Fibroblast of villous mesenchyme (primary cell): Measurements from ENCODE around the gene FKBP2. TPM values are rescaled to one million over a fixed set of nuclear protein-coding genes. Genes with fewer than 3 reads are reported as not detected.

Experiments used
- DNase-seq: peaks from one replicate; pipeline ENCODE4 v3.0.0-alpha.2; 2010; ENCODE audit warnings: low read depth
- H3K4me3 ChIP-seq: 2 replicates; pipeline ENCODE4 v1.5.1; 2011; ENCODE audit warnings: low read depth, mild to moderate bottlenecking, low read length
- CTCF ChIP-seq: IDR thresholded peaks from 2 replicates; pipeline ENCODE4 v1.5.1; 2012; ENCODE audit warnings: low read depth, mild to moderate bottlenecking, low read length; ENCODE audit not compliant: insufficient read depth
- total RNA-seq: library from RNA; depleted of rRNA; stranded (reverse); fragments of >200 nt; gene quantifications from 2 replicates; pipeline ENCODE4 v1.2.3, GENCODE V29; 2012

FKBP2 gene
- total RNA-seq, 1 donor = 47.5 TPM

- peak overlapping the region; percentile 90 for H3K4me3 ChIP-seq
- no peak for TF ChIP-seq CTCF
- no peak for DNase-seq
Observed at GRCh38 chr11:64224891-64225607, 15.8 kb upstream of the FKBP2 start.

- TF ChIP-seq CTCF = peak; percentile 9
- peak; percentile 80 for DNase-seq
- peak within 1 kb of the TSS; percentile 90 for H3K4me3 ChIP-seq
Observed at GRCh38 chr11:64225608-64226506, 15.0 kb upstream of the FKBP2 start, which contains the start of the genes NUDT22 and TRPT1. TSS of gene NUDT22 (plus strand) at chr11:64226274. CDS start at chr11:64226653, 379 bp downstream. TSS of gene TRPT1 (minus strand) at chr11:64226186. CDS start at chr11:64225860, 326 bp downstream.

GRCh38 chr11:64226507-64227051, 14.3 kb upstream of the FKBP2 start:
- no peak for DNase-seq
- no peak for TF ChIP-seq CTCF
- H3K4me3 ChIP-seq = peak overlapping the region; percentile 90

GRCh38 chr11:64227405-64227956, 13.4 kb upstream of the FKBP2 start:
- peak overlapping the region; percentile 90 for H3K4me3 ChIP-seq
- TF ChIP-seq CTCF = no peak
- no peak for DNase-seq

GRCh38 chr11:64229090-64229743, 11.7 kb upstream of the FKBP2 start:
- no peak overlapping the region for H3K4me3 ChIP-seq
- TF ChIP-seq CTCF = no peak
- DNase-seq = no peak

GRCh38 chr11:64229744-64230170, 11.1 kb upstream of the FKBP2 start:
- H3K4me3 ChIP-seq = peak overlapping the region; percentile 67
- DNase-seq = no peak
- no peak for TF ChIP-seq CTCF
